Activated CD8-positive, alpha-beta memory T cell treated with anti-CD3 and anti-CD28 coated beads for 4 hours (primary cell): ENCODE results near the gene SHANK3.

Source experiments
- DNase-seq, 2 donors: peaks; one replicate each; pipeline ENCODE4 v3.0.0-alpha.2; 2020; ENCODE audit warnings: low read depth in 2 of 2

The SHANK3 gene

DNA sequence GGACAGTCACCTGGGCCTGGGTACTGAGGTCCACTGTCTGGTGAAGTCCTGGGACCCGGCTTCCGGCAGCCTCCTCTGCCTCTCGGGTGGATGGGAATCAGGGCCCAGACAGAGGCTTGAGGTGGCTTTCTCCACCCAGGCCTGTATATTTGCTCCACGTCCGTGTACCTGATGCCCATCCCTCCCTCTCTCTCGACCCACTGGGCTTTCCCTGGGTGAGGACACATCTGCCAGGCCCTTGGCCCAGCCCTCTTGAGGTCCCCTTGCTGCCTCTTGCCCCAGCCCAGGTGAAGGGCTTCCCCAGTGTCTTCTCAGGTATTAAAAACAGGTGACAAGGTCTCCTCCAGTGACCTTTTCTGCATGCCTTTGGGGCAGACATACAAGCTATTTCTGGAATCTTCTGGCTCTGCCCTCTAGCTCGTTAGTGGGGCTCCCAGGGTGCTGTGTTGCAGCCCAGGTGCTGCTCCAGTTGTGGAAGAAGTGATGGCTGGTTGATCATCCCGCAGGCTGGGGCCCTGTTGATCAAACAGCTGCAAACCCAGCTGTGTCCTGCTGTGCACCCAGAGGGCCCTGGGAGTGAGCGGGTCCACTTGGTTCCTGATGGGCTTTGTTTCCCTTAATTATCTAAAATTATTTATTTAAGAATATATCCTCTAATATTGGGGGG lies 39.9 kb downstream of the SHANK3 start:
- DNase-seq: no peak

DNA sequence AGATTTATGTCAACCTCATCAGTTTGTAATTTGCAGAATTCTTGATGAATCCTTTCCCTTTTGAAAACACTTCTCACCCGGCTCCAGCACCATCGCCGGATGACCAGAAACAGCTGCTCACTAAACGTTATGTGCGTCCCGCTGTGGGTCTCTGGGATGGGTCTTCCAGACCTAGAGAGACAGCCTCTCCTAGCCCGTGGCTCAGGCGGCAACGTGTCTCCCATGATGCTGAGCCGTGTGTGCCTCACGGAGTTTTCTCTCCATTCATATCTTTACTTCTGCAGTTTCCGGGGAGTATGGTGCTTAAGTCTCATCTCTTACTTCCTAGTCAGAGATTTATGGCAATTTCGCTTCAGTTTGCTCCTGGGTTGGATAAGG lies 40.4 kb downstream of the SHANK3 start:
- no peak for DNase-seq

DNA sequence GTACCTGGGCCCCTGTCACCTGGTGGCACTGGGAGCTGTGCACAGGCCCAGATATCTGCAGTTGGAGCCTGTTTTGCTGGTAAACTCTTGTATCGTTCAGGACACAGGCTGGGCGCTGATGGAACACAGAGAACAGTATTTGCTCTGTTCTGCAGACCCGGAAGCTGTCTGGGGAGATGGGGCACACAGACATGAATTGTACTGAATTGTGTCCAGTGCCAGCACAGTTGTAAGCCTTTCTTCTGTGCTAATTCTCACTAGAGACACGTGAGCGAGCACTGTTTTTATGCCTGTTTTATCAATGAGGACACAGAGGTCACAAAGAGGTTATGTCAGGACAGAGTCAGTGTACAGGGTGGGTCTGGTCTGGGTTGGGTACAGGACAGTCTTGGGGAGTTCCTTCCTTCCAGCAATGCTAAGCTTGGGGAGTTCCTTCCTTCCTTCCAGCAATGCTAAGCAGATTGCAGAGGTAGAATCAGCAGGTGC lies 41.0 kb downstream of the SHANK3 start:
- DNase-seq: no peak

DNA sequence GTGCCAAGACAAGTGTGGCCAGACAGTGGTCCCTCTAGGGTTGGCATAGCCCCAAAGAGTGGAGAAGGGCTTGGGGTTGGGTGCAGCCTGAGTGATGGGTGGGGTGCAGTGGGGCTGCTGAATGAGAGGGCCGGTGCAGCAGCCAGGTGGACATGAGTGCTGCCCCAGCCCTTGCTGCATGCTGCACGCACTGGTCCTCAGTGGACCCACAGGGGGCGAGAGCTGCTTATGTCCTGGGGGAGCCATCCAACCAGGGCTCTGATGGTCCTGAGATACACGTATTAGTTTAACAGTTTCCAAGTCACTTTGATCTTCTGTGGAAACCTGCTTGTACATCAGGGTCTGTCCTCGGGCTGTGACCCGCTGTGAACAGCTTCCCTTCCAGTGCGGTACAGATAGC lies 41.5 kb downstream of the SHANK3 start:
- no peak for DNase-seq

DNA sequence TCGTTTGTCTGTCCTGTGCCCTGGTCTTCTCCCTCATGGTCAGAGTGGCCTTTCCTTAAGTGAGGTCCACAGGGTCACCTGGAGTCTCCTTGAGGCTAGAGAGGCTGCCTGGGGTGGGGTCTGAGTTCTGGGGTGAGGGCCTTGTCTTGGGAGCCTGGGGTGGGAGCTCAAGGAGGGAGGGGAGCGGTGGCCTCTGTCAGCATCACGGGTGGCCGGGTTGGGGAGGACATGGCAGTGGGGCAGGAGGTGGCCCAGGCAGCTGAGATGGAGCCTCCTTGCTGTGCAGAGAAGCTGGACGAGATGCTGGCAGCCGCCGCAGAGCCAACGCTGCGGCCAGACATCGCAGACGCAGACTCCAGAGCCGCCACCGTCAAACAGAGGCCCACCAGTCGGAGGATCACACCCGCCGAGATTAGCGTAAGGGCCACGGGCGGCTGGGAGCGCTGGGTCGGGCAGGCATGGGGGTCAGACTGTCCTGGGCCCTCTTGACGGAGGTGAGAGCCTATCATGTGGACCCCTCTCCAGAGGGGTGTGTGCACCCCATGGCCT lies 42.1 kb downstream of the SHANK3 start:
- DNase-seq: no peak

DNA sequence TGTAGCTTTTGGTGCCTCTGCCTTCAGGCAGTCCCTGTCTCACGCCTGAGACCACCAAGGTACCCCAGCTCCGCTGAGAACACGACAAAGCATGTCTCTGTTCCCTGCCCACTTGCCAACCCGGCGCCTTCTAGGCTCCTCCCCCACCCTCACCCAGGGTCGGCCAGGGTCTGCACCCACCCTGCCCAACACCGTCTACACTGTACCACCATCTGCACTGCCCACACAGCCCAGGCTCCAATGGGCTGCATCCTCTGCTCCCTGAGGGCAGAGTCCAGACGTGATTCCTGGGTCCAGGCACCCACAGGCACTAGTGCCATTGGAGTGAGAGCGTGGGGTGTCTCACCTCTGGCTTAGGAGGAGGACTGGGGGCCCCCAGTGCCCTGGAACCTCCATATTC lies 42.6 kb downstream of the SHANK3 start:
- DNase-seq: no peak

- DNase-seq: no peak
These were observed 43.2 kb downstream of the SHANK3 start for GRCh38 chr22:50715776-50716175.

GRCh38 chr22:50716290-50717024 lies 43.8 kb downstream of the SHANK3 start:
- DNase-seq: no peak

DNA sequence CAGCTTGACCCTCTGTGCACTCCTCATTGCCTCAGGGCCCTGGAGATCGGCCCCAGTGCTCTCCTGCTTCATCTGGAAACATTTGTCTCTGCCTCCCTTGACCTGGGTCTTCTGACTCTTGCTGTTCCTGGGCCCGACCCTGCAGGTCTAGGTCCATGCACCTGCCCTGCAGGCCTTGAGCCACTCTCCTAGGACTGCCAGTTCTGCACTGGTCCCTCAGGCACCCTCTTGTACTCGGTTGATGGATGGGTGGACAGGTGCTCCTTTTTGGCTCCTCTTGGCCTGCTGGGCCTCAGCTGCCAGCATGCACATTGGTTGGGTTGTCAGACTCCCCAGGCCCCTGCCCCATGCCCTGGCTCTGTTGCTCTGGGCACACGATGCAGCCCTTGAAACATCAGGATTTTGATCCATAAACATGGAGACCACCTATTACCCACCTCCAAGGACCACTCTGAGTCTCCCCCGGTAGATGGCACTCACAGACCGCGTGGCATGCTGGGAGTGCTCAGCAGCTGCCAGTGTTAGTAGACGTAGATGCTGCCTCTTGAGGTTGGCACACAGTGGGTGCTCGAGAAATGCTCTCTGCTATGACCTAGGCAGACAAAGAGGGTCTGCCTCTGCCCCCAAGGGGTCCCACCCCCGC lies 45.2 kb downstream of the SHANK3 start:
- no peak for DNase-seq

DNA sequence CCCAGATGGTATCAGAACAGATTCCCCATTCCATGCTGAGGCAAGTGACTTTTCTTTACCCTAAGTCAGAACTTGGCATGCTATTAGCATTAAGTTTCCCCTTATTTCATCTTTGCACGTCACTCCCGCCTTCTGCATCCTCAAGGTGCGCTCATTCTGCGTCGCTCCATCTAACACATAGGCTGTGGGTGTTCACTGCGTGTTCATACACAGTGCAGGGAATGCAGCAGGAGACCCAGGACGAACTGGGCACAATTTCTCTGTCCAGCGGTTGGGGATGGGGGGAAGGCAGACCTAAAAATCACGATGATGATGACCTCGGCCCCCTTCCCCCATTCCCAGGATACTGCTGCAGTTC lies 45.7 kb downstream of the SHANK3 start:
- no peak for DNase-seq

DNA sequence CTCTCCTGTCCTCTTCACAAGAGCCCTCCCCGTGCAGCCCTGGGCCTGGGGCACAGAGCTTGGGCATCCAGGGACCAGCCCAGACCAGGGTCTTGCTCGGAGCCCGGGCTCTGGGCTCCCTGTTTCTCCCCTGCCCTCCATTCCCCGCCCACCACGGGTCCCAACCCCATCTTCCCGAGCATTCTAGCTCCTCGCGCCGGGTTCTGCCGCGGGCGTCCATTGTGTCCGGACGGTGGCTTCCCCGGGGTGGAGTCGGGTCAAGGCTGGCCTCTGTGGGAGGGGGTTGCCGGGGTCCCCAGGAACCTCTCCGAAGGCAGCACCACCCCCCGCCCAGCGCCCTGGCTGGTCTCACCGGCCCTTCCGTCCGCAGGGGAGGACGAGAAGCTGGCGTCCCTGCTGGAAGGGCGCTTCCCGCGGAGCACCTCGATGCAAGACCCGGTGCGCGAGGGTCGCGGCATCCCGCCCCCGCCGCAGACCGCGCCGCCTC lies 47.2 kb downstream of the SHANK3 start:
- DNase-seq: no peak

DNA sequence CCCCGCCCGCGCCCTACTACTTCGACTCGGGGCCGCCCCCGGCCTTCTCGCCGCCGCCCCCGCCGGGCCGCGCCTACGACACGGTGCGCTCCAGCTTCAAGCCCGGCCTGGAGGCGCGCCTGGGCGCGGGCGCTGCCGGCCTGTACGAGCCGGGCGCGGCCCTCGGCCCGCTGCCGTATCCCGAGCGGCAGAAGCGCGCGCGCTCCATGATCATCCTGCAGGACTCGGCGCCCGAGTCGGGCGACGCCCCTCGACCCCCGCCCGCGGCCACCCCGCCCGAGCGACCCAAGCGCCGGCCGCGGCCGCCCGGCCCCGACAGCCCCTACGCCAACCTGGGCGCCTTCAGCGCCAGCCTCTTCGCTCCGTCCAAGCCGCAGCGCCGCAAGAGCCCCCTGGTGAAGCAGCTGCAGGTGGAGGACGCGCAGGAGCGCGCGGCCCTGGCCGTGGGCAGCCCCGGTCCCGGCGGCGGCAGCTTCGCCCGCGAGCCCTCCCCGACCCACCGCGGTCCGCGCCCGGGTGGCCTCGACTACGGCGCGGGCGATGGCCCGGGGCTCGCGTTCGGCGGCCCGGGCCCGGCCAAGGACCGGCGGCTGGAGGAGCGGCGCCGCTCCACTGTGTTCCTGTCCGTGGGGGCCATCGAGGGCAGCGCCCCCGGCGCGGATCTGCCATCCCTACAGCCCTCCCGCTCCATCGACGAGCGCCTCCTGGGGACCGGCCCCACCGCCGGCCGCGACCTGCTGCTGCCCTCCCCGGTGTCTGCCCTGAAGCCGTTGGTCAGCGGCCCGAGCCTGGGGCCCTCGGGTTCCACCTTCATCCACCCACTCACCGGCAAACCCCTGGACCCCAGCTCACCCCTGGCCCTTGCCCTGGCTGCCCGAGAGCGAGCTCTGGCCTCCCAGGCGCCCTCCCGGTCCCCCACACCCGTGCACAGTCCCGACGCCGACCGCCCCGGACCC lies 48.0 kb downstream of the SHANK3 start:
- no peak for DNase-seq

DNA sequence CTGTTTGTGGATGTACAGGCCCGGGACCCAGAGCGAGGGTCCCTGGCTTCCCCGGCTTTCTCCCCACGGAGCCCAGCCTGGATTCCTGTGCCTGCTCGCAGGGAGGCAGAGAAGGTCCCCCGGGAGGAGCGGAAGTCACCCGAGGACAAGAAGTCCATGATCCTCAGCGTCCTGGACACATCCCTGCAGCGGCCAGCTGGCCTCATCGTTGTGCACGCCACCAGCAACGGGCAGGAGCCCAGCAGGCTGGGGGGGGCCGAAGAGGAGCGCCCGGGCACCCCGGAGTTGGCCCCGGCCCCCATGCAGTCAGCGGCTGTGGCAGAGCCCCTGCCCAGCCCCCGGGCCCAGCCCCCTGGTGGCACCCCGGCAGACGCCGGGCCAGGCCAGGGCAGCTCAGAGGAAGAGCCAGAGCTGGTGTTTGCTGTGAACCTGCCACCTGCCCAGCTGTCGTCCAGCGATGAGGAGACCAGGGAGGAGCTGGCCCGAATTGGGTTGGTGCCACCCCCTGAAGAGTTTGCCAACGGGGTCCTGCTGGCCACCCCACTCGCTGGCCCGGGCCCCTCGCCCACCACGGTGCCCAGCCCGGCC lies 48.7 kb downstream of the SHANK3 start:
- no peak for DNase-seq

GRCh38 chr22:50722048-50722701 lies 49.6 kb downstream of the SHANK3 start:
- DNase-seq: no peak
